Smooth muscle cell (in vitro differentiated cells): Measurements from ENCODE around the gene MYO5B. TPM values are rescaled to one million over a fixed set of nuclear protein-coding genes. Genes with fewer than 3 reads are reported as not detected.

Experiments used
- DNase-seq: peaks from one replicate; lab custom pipeline; 2025; ENCODE audit not compliant: unreplicated experiment; lab: John Stamatoyannopoulos, UW
- H2AFZ ChIP-seq: fragments of 200-600 bp; sonication (generic); 2 replicates; pipeline ENCODE4 v1.6.0; 2016; ENCODE audit warnings: antibody characterized with exemption, low read depth, mild to moderate bottlenecking
- H3F3A ChIP-seq: fragments of 200-600 bp; sonication (generic); 2 replicates; pipeline ENCODE4 v1.6.0; 2017; ENCODE audit warnings: antibody characterized with exemption, low read depth
- H3K27ac ChIP-seq: fragments of 200-600 bp; sonication (generic); 2 replicates; pipeline ENCODE4 v1.5.1; 2016; ENCODE audit warnings: low read depth, mild to moderate bottlenecking
- H3K27me3 ChIP-seq: fragments of 200-600 bp; sonication (generic); 2 replicates; pipeline ENCODE4 v1.6.1; 2016; ENCODE audit warnings: low read depth, mild to moderate bottlenecking
- H3K36me3 ChIP-seq: fragments of 200-600 bp; sonication (generic); 2 replicates; pipeline ENCODE4 v1.5.1; 2016; ENCODE audit warnings: low read depth
- H3K4me1 ChIP-seq: fragments of 200-600 bp; sonication (generic); 2 replicates; pipeline ENCODE4 v1.5.1; 2016; ENCODE audit warnings: low read depth
- H3K4me2 ChIP-seq: fragments of 200-600 bp; sonication (generic); 2 replicates; pipeline ENCODE4 v1.6.0; 2016; ENCODE audit warnings: mild to moderate bottlenecking
- H3K4me3 ChIP-seq: fragments of 200-600 bp; sonication (generic); 2 replicates; pipeline ENCODE4 v1.5.1; 2016; ENCODE audit warnings: mild to moderate bottlenecking
- H3K79me2 ChIP-seq: fragments of 200-600 bp; sonication (generic); 2 replicates; pipeline ENCODE4 v1.6.0; 2016; ENCODE audit warnings: low read depth, mild to moderate bottlenecking
- H3K9ac ChIP-seq: fragments of 200-600 bp; sonication (generic); 2 replicates; pipeline ENCODE4 v1.6.0; 2016; ENCODE audit warnings: low read depth
- H3K9me3 ChIP-seq: fragments of 200-600 bp; sonication (generic); replicated peaks from 2 replicates; pipeline ENCODE4 v1.5.1; 2016; ENCODE audit warnings: low read depth
- H4K20me1 ChIP-seq: fragments of 200-600 bp; sonication (generic); 2 replicates; pipeline ENCODE4 v1.6.0; 2016; ENCODE audit warnings: low read depth
- WGBS: methylation state at CpG from one replicate; pipeline ENCODE4 v1.1.7; 2016; ENCODE audit warnings: low lambda C conversion rate; 5-methylcytosine and 5-hydroxymethylcytosine counted together
- polyA plus RNA-seq: library from polyadenylated mRNA; unstranded; fragments of >200 nt; fragmentation: Nextera tagmentation; extraction: Ambion mirVana; gene quantifications from 2 replicates; pipeline ENCODE4 v1.2.1, GENCODE V29; 2016
- total RNA-seq: library from RNA; depleted of rRNA; stranded (reverse); fragments of >200 nt; gene quantifications from 2 replicates; pipeline ENCODE4 v1.2.3, GENCODE V29; 2014
- TF ChIP-seq, protein P1 (sequence below): fragments of 200-600 bp; sonication (generic); IDR thresholded peaks from 2 replicates; pipeline ENCODE4 v1.5.1; 2017; ENCODE audit warnings: borderline replicate concordance, mild to moderate bottlenecking, antibody characterized with exemption; ENCODE audit not compliant: insufficient read depth, poor library complexity, severe bottlenecking

The MYO5B gene
- total and polyA plus RNA-seq, 2 experiments from 2014 or later: 1.7 to 25.3 TPM

DNA sequence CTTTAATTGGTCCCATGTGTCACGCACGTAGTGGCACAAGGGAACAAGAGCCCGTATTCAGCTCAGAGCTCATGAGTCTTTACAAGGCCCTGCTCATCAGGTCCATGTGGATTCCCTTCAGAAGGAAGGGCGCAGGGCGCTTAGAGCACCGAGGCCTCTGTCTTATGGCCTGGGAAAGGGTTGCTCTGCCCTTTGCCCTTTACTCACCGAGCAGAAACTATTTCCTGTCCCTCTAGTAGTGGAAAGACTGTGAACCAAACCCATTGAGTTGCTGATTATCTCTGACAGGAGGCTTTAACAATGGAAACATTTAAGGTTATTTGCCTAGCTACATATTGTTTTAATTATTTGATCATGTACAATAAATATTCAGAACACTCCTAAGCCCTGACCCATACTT is 279.6 kb downstream of the MYO5B start:
- Histone ChIP-seq H3K9ac (no peak overlapping the region), H3K4me1 (peaks cover 4% of the 10 kb centered on the region), H3K79me2 (no peaks in the 10 kb centered on the region), H2AFZ (no peak overlapping the region), H3K4me2 (no peak overlapping the region), H3K4me3 (no peak overlapping the region), H3F3A (no peaks in the 10 kb centered on the region), H4K20me1 (no peaks in the 10 kb centered on the region), H3K9me3 (no peaks in the 10 kb centered on the region), H3K27ac (no peak overlapping the region), H3K27me3 (no peaks in the 10 kb centered on the region), H3K36me3 (no peaks in the 10 kb centered on the region)
- 79% methylated on average over 7 of the region's 7 CpGs for WGBS
- TF ChIP-seq, protein P1, sequence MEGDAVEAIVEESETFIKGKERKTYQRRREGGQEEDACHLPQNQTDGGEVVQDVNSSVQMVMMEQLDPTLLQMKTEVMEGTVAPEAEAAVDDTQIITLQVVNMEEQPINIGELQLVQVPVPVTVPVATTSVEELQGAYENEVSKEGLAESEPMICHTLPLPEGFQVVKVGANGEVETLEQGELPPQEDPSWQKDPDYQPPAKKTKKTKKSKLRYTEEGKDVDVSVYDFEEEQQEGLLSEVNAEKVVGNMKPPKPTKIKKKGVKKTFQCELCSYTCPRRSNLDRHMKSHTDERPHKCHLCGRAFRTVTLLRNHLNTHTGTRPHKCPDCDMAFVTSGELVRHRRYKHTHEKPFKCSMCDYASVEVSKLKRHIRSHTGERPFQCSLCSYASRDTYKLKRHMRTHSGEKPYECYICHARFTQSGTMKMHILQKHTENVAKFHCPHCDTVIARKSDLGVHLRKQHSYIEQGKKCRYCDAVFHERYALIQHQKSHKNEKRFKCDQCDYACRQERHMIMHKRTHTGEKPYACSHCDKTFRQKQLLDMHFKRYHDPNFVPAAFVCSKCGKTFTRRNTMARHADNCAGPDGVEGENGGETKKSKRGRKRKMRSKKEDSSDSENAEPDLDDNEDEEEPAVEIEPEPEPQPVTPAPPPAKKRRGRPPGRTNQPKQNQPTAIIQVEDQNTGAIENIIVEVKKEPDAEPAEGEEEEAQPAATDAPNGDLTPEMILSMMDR: no peak
- no peak for DNase-seq

DNA sequence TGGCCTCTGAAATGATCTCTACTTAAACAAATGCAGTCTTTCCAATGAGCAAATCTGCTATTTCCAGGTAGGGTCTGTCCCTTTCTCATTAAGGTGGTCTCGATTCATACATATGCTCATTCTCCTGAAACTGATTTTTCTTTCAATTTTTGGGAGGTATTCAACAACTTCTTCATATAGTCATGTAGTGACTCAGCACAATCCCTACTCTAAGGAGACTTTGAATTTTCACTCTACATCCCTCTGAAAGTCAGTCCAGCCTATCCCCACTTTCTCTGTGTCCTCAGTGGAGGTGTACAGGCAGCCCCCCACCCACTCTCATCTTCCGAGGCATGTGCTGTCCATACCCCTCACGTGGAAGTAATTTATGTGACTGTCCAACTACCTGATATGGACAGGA is 281.7 kb downstream of the MYO5B start:
- WGBS: 91% methylated on average over 3 of the region's 3 CpGs
- TF ChIP-seq, protein P1: no peak
- no peak overlapping the region for H3K9ac ChIP-seq
- H3K27ac ChIP-seq: no peak overlapping the region
- no peaks in the 10 kb centered on the region for H4K20me1 ChIP-seq
- no peaks in the 10 kb centered on the region for H3K4me1 ChIP-seq
- H3K36me3 ChIP-seq: no peaks in the 10 kb centered on the region
- H3K4me3 ChIP-seq: no peak overlapping the region
- no peak overlapping the region for H3K4me2 ChIP-seq
- no peak overlapping the region for H2AFZ ChIP-seq
- no peaks in the 10 kb centered on the region for H3F3A ChIP-seq
- no peaks in the 10 kb centered on the region for H3K79me2 ChIP-seq
- H3K27me3 ChIP-seq: no peaks in the 10 kb centered on the region
- no peaks in the 10 kb centered on the region for H3K9me3 ChIP-seq
- no peak for DNase-seq

DNA sequence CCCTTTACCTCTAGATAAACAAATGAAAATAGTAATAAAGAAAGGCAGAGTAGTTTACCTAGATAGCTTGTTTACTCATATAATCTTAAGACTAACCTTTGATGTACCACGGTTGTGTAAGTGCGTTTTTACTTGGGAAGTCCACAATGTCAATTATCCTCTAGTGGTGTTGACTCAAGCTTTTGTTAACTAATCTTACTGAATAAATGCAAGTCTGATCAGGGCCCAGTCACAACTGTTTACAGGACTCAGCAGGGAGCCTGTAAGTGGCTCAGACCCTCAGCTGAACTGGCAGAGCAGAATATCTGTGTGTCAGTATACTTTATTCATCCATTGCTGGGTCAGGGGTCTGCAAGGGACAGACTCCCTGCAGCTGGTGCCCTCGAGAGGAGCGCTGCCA is 283.5 kb downstream of the MYO5B start:
- no peak overlapping the region for H3K4me3 ChIP-seq
- no peak overlapping the region for H3K4me2 ChIP-seq
- TF ChIP-seq, protein P1: no peak
- no peaks in the 10 kb centered on the region for H3K4me1 ChIP-seq
- 64% methylated on average over 4 of the region's 4 CpGs for WGBS
- H3K9ac ChIP-seq: no peak overlapping the region
- no peak overlapping the region for H3K27ac ChIP-seq
- H3K9me3 ChIP-seq: no peaks in the 10 kb centered on the region
- no peak for DNase-seq
- no peaks in the 10 kb centered on the region for H3F3A ChIP-seq
- H2AFZ ChIP-seq: no peak overlapping the region
- H3K36me3 ChIP-seq: no peaks in the 10 kb centered on the region
- H4K20me1 ChIP-seq: no peaks in the 10 kb centered on the region
- no peaks in the 10 kb centered on the region for H3K79me2 ChIP-seq
- no peaks in the 10 kb centered on the region for H3K27me3 ChIP-seq

DNA sequence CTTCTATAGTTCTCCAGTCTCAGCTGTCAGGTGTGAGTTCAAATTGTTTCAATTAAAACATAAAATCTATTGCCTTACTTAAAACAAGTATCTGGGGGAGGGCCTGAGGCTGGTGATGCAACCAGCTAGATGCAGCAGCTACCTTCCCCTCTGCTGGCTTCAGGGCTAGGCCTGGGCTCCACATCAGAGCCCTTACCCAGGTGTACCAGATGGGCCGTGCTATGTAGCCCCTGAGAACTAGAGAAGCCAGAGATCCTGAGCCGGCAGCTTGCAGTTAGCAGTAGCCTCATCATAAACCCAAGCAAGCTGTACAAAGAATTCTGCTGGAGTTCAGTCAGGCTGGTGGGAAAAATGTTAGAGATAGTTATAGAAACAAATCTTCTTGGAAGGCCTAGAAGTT is 284.0 kb downstream of the MYO5B start:
- Histone ChIP-seq H3F3A (no peaks in the 10 kb centered on the region), H4K20me1 (no peaks in the 10 kb centered on the region)
- TF ChIP-seq, protein P1: no peak

More for the DNA sequence above, 284.0 kb downstream of the MYO5B start:
- no peaks in the 10 kb centered on the region for H3K36me3 ChIP-seq
- no peak overlapping the region for H3K27ac ChIP-seq
- no peaks in the 10 kb centered on the region for H3K9me3 ChIP-seq
- no peak overlapping the region for H3K4me3 ChIP-seq
- no peaks in the 10 kb centered on the region for H3K79me2 ChIP-seq
- WGBS: 87% methylated on average over 2 of the region's 2 CpGs
- H3K4me2 ChIP-seq: no peak overlapping the region
- no peak overlapping the region for H3K9ac ChIP-seq
- no peak for DNase-seq
- H2AFZ ChIP-seq: no peak overlapping the region
- no peaks in the 10 kb centered on the region for H3K4me1 ChIP-seq
- no peaks in the 10 kb centered on the region for H3K27me3 ChIP-seq
